GM23338 (cell line): Measurements from ENCODE around the gene ST3GAL2. TPM values are rescaled to one million over a fixed set of nuclear protein-coding genes. Genes with fewer than 3 reads are reported as not detected.

ENCODE experiments used
- ATAC-seq: fragments of 200-7000 bp; cut with Tn5 transposase; 3 replicates; pipeline ENCODE4 v1.9.1; 2020
- DNase-seq: peaks from one replicate; pipeline ENCODE4 v3.0.0-alpha.2; 2015; ENCODE audit warnings: low spot score
- H2AFZ ChIP-seq: fragments of 200-600 bp; sonication (generic); 2 replicates; pipeline ENCODE4 v1.8.0; 2016; ENCODE audit warnings: antibody characterized with exemption, mild to moderate bottlenecking, moderate library complexity
- H3F3A ChIP-seq: fragments of 200-600 bp; sonication (generic); replicated peaks from 2 replicates; pipeline ENCODE4 v1.8.0; 2017; ENCODE audit warnings: antibody characterized with exemption, mixed run types, low read depth
- H3K27ac ChIP-seq: fragments of 200-600 bp; sonication (generic); 2 replicates; pipeline ENCODE4 v1.6.1; 2016; ENCODE audit warnings: low read depth
- H3K27me3 ChIP-seq: fragments of 200-600 bp; sonication (generic); 2 replicates; pipeline ENCODE4 v1.8.0; 2016; ENCODE audit warnings: mild to moderate bottlenecking, mixed run types, moderate library complexity; ENCODE audit not compliant: insufficient read depth
- H3K36me3 ChIP-seq: fragments of 200-600 bp; sonication (generic); 2 replicates; pipeline ENCODE4 v1.8.0; 2016; ENCODE audit warnings: mild to moderate bottlenecking; ENCODE audit not compliant: insufficient read depth
- H3K4me1 ChIP-seq: fragments of 200-600 bp; sonication (generic); 2 replicates; pipeline ENCODE4 v1.8.0; 2016; ENCODE audit warnings: mild to moderate bottlenecking, moderate library complexity; ENCODE audit not compliant: insufficient read depth
- H3K4me2 ChIP-seq: fragments of 200-600 bp; sonication (generic); 2 replicates; pipeline ENCODE4 v1.7.1; 2017; ENCODE audit warnings: mixed run types
- H3K4me3 ChIP-seq: fragments of 200-600 bp; sonication (generic); 2 replicates; pipeline ENCODE4 v1.6.1; 2016; ENCODE audit warnings: mixed run types
- H3K79me2 ChIP-seq: fragments of 200-600 bp; sonication (generic); replicated peaks from 2 replicates; pipeline ENCODE4 v1.8.0; 2017; ENCODE audit warnings: mild to moderate bottlenecking; ENCODE audit not compliant: insufficient read depth
- H3K9me2 ChIP-seq: fragments of 200-600 bp; sonication (generic); 2 replicates; pipeline ENCODE4 v1.8.0; 2017; ENCODE audit not compliant: insufficient read depth
- H4K20me1 ChIP-seq: fragments of 200-600 bp; sonication (generic); replicated peaks from 2 replicates; pipeline ENCODE4 v1.8.0; 2017; ENCODE audit warnings: mild to moderate bottlenecking; ENCODE audit not compliant: insufficient read depth
- H3K27ac Mint-ChIP-seq: 2 replicates; pipeline ENCODE4 v1.8.0; 2020; ENCODE audit warnings: inconsistent platforms, mild to moderate bottlenecking, moderate library complexity, mixed read lengths
- H3K27me3 Mint-ChIP-seq: 3 replicates; pipeline ENCODE4 v1.8.0; 2022; ENCODE audit warnings: low read depth, mild to moderate bottlenecking, moderate library complexity, mixed read lengths, inconsistent platforms; ENCODE audit not compliant: insufficient read depth, poor library complexity
- H3K36me3 Mint-ChIP-seq: 3 replicates; pipeline ENCODE4 v1.8.0; 2021; ENCODE audit warnings: low read depth, mild to moderate bottlenecking, inconsistent platforms, moderate library complexity, mixed read lengths
- H3K4me1 Mint-ChIP-seq: 3 replicates; pipeline ENCODE4 v1.8.0; 2020; ENCODE audit warnings: mild to moderate bottlenecking, inconsistent platforms, mixed read lengths
- H3K4me3 Mint-ChIP-seq: 3 replicates; pipeline ENCODE4 v1.8.0; 2021; ENCODE audit warnings: moderate library complexity, mild to moderate bottlenecking, inconsistent platforms, mixed read lengths
- H3K9me3 Mint-ChIP-seq: 3 replicates; pipeline ENCODE4 v1.8.0; 2020; ENCODE audit warnings: moderate library complexity, mild to moderate bottlenecking, inconsistent platforms, mixed read lengths
- CREB1 ChIP-seq: fragments of 250-450 bp; sonication (Bioruptor Pico); IDR thresholded peaks from 2 replicates; pipeline ENCODE4 v1.5.0; 2020; ENCODE audit warnings: low read depth, mild to moderate bottlenecking, moderate library complexity
- EZH2 ChIP-seq: fragments of 200-600 bp; sonication (generic); IDR thresholded peaks from one replicate; pipeline ENCODE4 v1.8.0; 2017; ENCODE audit warnings: antibody characterized with exemption, mild to moderate bottlenecking, low read depth; ENCODE audit not compliant: unreplicated experiment
- EZH2phosphoT487 ChIP-seq: fragments of 200-600 bp; sonication (generic); IDR thresholded peaks from one replicate; pipeline ENCODE4 v1.8.1; 2018; ENCODE audit warnings: antibody characterized with exemption; ENCODE audit not compliant: unreplicated experiment
- JUNB ChIP-seq: IDR thresholded peaks from one replicate; pipeline ENCODE4 v1.6.1; 2016; ENCODE audit warnings: antibody characterized with exemption; ENCODE audit not compliant: unreplicated experiment
- NANOG ChIP-seq: IDR thresholded peaks from 2 replicates; pipeline ENCODE4 v1.6.1; 2016; ENCODE audit warnings: antibody characterized with exemption, borderline replicate concordance
- POLR2AphosphoS5 ChIP-seq: IDR thresholded peaks from 2 replicates; pipeline ENCODE4 v1.6.1; 2016; ENCODE audit warnings: antibody characterized with exemption, low read depth
- STAT1 ChIP-seq: IDR thresholded peaks from one replicate; pipeline ENCODE4 v1.6.1; 2016; ENCODE audit warnings: antibody characterized with exemption; ENCODE audit not compliant: unreplicated experiment
- ZNF114 ChIP-seq: fragments of 250-450 bp; sonication (Bioruptor Pico); IDR thresholded peaks from 2 replicates; pipeline ENCODE4 v1.5.0; 2020; ENCODE audit warnings: mild to moderate bottlenecking, moderate library complexity
- ZNF331 ChIP-seq: fragments of 250-450 bp; sonication (Bioruptor Pico); IDR thresholded peaks from 2 replicates; pipeline ENCODE4 v1.5.0; 2020; ENCODE audit warnings: low read depth, mild to moderate bottlenecking, moderate library complexity
- polyA plus RNA-seq: library from polyadenylated mRNA; unstranded; fragments of >200 nt; fragmentation: Nextera tagmentation; extraction: Ambion mirVana; gene quantifications from 2 replicates; pipeline ENCODE4 v1.2.1, GENCODE V29; 2016
- total RNA-seq: library from RNA; depleted of rRNA; stranded (reverse); fragments of >200 nt; shearing (Covaris generic); gene quantifications from 2 replicates; pipeline ENCODE4 v1.2.3, GENCODE V29; 2014
- TF ChIP-seq, protein P1 (sequence below): IDR thresholded peaks from one replicate; pipeline ENCODE4 v1.6.1; 2018; ENCODE audit warnings: antibody characterized with exemption; ENCODE audit not compliant: unreplicated experiment
- TF ChIP-seq, protein P2 (sequence below): IDR thresholded peaks from 2 replicates; pipeline ENCODE4 v1.6.1; 2016; ENCODE audit warnings: antibody characterized with exemption
- TF ChIP-seq, protein P3 (sequence below), 2 experiments: fragments of 200-600 bp in 1 of 2; sonication (generic) in 1 of 2; conservative IDR thresholded peaks; 2 replicates each; pipeline versions ENCODE4 v1.5.1 to v1.6.1; 2016 to 2017; ENCODE audit warnings: antibody characterized with exemption in 2 of 2, low read depth in 2 of 2, mild to moderate bottlenecking in 2 of 2, moderate library complexity in 1 of 2
- TF ChIP-seq, protein P4 (sequence below): fragments of 250-450 bp; sonication (Bioruptor Pico); IDR thresholded peaks from 2 replicates; pipeline ENCODE4 v1.5.0; 2020; ENCODE audit warnings: mild to moderate bottlenecking, moderate library complexity

The ST3GAL2 gene
- total and polyA plus RNA-seq, 2 experiments from 2014 or later = 12.3 to 39.8 TPM

DNA sequence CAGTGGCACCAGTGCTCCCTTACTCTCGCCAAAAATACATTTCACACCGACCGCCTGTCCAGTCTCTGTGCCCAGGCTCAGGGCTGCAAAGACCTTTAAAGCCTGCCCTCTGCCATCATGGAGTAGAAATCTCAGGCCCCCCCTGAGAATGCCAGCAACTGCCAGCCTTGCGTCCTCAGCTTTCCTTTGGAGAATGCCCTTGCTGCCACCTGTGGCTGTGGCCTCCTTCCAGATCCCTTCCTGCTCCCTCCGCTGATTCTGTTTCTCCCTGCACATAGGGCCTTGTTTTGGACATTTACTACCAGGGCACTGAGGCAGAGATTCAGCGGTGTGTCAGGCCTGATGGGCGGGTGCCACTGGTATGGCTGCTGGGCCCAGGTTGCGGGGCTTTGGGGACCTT is 28.7 kb upstream of the ST3GAL2 start:
- no peak overlapping the region for H2AFZ ChIP-seq
- H4K20me1 ChIP-seq = no peaks in the 10 kb centered on the region
- no peaks in the 10 kb centered on the region for H3K36me3 ChIP-seq
- no peaks in the 10 kb centered on the region for H3K9me2 ChIP-seq
- no peaks in the 10 kb centered on the region for H3K9me3 Mint-ChIP-seq
- no peak overlapping the region for H3K4me3 Mint-ChIP-seq
- TF ChIP-seq STAT1 (no peak), EZH2 (no peak), EZH2phosphoT487 (no peak), CREB1 (CRISPR knock-in tag) (no peak), ZNF331 (CRISPR knock-in tag) (no peak), ZNF114 (CRISPR knock-in tag) (no peak), NANOG (no peak), JUNB (no peak), POLR2AphosphoS5 (no peak)
- TF ChIP-seq, protein P1, sequence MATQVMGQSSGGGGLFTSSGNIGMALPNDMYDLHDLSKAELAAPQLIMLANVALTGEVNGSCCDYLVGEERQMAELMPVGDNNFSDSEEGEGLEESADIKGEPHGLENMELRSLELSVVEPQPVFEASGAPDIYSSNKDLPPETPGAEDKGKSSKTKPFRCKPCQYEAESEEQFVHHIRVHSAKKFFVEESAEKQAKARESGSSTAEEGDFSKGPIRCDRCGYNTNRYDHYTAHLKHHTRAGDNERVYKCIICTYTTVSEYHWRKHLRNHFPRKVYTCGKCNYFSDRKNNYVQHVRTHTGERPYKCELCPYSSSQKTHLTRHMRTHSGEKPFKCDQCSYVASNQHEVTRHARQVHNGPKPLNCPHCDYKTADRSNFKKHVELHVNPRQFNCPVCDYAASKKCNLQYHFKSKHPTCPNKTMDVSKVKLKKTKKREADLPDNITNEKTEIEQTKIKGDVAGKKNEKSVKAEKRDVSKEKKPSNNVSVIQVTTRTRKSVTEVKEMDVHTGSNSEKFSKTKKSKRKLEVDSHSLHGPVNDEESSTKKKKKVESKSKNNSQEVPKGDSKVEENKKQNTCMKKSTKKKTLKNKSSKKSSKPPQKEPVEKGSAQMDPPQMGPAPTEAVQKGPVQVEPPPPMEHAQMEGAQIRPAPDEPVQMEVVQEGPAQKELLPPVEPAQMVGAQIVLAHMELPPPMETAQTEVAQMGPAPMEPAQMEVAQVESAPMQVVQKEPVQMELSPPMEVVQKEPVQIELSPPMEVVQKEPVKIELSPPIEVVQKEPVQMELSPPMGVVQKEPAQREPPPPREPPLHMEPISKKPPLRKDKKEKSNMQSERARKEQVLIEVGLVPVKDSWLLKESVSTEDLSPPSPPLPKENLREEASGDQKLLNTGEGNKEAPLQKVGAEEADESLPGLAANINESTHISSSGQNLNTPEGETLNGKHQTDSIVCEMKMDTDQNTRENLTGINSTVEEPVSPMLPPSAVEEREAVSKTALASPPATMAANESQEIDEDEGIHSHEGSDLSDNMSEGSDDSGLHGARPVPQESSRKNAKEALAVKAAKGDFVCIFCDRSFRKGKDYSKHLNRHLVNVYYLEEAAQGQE = no peak
- TF ChIP-seq, protein P2, sequence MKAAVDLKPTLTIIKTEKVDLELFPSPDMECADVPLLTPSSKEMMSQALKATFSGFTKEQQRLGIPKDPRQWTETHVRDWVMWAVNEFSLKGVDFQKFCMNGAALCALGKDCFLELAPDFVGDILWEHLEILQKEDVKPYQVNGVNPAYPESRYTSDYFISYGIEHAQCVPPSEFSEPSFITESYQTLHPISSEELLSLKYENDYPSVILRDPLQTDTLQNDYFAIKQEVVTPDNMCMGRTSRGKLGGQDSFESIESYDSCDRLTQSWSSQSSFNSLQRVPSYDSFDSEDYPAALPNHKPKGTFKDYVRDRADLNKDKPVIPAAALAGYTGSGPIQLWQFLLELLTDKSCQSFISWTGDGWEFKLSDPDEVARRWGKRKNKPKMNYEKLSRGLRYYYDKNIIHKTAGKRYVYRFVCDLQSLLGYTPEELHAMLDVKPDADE = no peak
- TF ChIP-seq, protein P3, sequence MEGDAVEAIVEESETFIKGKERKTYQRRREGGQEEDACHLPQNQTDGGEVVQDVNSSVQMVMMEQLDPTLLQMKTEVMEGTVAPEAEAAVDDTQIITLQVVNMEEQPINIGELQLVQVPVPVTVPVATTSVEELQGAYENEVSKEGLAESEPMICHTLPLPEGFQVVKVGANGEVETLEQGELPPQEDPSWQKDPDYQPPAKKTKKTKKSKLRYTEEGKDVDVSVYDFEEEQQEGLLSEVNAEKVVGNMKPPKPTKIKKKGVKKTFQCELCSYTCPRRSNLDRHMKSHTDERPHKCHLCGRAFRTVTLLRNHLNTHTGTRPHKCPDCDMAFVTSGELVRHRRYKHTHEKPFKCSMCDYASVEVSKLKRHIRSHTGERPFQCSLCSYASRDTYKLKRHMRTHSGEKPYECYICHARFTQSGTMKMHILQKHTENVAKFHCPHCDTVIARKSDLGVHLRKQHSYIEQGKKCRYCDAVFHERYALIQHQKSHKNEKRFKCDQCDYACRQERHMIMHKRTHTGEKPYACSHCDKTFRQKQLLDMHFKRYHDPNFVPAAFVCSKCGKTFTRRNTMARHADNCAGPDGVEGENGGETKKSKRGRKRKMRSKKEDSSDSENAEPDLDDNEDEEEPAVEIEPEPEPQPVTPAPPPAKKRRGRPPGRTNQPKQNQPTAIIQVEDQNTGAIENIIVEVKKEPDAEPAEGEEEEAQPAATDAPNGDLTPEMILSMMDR (conservative IDR thresholded peaks at IDR 0.05; ENCODE audit: low read depth in 2 of 2) = no peak
- TF ChIP-seq, protein P4, sequence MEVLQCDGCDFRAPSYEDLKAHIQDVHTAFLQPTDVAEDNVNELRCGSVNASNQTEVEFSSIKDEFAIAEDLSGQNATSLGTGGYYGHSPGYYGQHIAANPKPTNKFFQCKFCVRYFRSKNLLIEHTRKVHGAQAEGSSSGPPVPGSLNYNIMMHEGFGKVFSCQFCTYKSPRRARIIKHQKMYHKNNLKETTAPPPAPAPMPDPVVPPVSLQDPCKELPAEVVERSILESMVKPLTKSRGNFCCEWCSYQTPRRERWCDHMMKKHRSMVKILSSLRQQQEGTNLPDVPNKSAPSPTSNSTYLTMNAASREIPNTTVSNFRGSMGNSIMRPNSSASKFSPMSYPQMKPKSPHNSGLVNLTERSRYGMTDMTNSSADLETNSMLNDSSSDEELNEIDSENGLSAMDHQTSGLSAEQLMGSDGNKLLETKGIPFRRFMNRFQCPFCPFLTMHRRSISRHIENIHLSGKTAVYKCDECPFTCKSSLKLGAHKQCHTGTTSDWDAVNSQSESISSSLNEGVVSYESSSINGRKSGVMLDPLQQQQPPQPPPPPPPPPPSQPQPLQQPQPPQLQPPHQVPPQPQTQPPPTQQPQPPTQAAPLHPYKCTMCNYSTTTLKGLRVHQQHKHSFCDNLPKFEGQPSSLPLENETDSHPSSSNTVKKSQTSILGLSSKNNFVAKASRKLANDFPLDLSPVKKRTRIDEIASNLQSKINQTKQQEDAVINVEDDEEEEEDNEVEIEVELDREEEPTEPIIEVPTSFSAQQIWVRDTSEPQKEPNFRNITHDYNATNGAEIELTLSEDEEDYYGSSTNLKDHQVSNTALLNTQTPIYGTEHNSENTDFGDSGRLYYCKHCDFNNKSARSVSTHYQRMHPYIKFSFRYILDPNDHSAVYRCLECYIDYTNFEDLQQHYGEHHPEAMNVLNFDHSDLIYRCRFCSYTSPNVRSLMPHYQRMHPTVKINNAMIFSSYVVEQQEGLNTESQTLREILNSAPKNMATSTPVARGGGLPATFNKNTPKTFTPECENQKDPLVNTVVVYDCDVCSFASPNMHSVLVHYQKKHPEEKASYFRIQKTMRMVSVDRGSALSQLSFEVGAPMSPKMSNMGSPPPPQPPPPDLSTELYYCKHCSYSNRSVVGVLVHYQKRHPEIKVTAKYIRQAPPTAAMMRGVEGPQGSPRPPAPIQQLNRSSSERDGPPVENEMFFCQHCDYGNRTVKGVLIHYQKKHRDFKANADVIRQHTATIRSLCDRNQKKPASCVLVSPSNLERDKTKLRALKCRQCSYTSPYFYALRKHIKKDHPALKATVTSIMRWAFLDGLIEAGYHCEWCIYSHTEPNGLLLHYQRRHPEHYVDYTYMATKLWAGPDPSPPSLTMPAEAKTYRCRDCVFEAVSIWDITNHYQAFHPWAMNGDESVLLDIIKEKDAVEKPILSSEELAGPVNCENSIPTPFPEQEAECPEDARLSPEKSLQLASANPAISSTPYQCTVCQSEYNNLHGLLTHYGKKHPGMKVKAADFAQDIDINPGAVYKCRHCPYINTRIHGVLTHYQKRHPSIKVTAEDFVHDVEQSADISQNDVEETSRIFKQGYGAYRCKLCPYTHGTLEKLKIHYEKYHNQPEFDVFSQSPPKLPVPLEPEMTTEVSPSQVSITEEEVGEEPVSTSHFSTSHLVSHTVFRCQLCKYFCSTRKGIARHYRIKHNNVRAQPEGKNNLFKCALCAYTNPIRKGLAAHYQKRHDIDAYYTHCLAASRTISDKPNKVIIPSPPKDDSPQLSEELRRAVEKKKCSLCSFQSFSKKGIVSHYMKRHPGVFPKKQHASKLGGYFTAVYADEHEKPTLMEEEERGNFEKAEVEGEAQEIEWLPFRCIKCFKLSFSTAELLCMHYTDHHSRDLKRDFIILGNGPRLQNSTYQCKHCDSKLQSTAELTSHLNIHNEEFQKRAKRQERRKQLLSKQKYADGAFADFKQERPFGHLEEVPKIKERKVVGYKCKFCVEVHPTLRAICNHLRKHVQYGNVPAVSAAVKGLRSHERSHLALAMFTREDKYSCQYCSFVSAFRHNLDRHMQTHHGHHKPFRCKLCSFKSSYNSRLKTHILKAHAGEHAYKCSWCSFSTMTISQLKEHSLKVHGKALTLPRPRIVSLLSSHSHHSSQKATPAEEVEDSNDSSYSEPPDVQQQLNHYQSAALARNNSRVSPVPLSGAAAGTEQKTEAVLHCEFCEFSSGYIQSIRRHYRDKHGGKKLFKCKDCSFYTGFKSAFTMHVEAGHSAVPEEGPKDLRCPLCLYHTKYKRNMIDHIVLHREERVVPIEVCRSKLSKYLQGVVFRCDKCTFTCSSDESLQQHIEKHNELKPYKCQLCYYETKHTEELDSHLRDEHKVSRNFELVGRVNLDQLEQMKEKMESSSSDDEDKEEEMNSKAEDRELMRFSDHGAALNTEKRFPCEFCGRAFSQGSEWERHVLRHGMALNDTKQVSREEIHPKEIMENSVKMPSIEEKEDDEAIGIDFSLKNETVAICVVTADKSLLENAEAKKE (CRISPR knock-in tag) = no peak
- no peaks in the 10 kb centered on the region for H3K4me1 ChIP-seq
- no peaks in the 10 kb centered on the region for H3F3A ChIP-seq
- no peak overlapping the region for H3K27ac Mint-ChIP-seq
- ATAC-seq (no peak), DNase-seq (no peak)
- no peak overlapping the region for H3K4me2 ChIP-seq
- no peaks in the 10 kb centered on the region for H3K79me2 ChIP-seq
- no peaks in the 10 kb centered on the region for H3K27me3 ChIP-seq
- no peak overlapping the region for H3K27ac ChIP-seq
- no peak overlapping the region for H3K4me3 ChIP-seq
- no peaks in the 10 kb centered on the region; the same call in 2 of the 3 replicates for H3K36me3 Mint-ChIP-seq
- H3K4me1 Mint-ChIP-seq = peaks cover 4% of the 10 kb centered on the region; the same call in 2 of the 3 replicates
- H3K27me3 Mint-ChIP-seq = peaks cover 4% of the 10 kb centered on the region
